ENCODE results near the gene C11orf42.
A peak's percentile ranks its signal among the peaks of the same experiment; 100 is the strongest.

The C11orf42 gene

DNA sequence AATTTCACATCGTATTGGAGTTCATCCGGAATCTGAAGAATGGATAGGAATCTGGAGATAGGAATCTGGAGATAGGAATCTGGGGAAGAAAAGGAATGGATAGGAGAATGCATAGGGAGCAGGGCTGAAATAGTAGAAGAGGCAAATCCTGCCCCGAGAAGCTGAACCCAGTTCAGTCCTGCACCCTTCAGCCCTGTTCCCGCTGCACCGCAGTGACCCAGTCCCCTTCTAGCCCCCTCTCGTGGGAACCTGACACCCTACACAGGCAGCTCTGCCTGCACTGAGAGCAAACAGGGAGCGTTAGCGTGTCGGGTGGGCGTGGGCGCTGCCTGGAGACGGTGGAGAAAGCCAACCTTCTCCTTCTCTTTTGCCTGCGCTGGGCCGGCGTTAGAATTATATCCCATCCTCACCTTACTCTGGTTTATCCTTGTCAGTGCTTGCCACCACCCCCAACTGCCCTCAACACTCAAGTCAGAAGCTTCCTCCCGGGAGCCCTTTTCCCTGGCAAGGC lies 53.3 kb downstream of the C11orf42 start:
- peak; percentile 71 for DNase-seq

DNA sequence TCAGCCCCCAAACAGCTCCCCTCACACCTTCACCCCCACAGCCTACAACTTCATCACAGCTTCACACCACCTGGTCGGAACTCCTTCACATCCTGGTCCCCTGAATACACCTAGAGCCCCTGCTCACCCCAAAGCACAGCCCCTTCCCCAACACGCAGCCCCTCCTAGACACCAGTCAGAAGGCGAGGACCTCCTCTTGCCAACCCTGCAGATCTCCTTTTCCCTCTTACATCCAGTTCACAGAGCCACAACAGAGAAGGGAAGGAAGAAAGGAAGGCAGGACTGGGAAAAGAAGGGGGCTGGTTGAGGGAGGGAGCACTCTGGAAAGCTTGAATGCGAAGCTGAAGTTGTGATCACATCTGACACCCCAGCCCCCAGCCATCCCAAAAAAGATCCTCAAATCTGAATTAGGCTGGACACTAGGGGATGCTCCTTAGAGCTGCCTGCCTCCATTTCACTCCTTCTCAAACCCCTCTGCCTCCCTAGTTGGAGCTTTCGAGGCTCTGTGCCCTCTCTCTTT lies 54.9 kb downstream of the C11orf42 start:
- DNase-seq, result peak; percentile 35

Data from eye (tissue), 1 donor.